Esophagus (tissue), 2 donors: ENCODE data around the gene ATXN1. TPM values are rescaled to one million over a fixed set of nuclear protein-coding genes. Genes with fewer than 3 reads are reported as not detected.
"Not testable (repeated sequence)": the region's sequence is repeated elsewhere in the genome, so short reads cannot be mapped to it uniquely, and the experiment has no call there.

Experiments used
- H3K27ac ChIP-seq, 2 donors: one replicate each; pipeline ENCODE4 v1.5.1; 2013; ENCODE audit warnings: low read depth in 2 of 2, mild to moderate bottlenecking in 2 of 2, inconsistent platforms in 1 of 2, low read length in 1 of 2, moderate library complexity in 1 of 2
- H3K27me3 ChIP-seq, 2 donors: one replicate each; pipeline ENCODE4 v1.6.1; 2013; ENCODE audit warnings: low read length in 2 of 2, control low read depth in 1 of 2, mild to moderate bottlenecking in 1 of 2; ENCODE audit not compliant: insufficient read depth in 2 of 2, control insufficient read depth in 1 of 2
- H3K36me3 ChIP-seq, 2 donors: one replicate each; pipeline ENCODE4 v1.6.1; 2013; ENCODE audit warnings: low read length in 1 of 2; ENCODE audit not compliant: control insufficient read depth in 2 of 2, insufficient read depth in 2 of 2
- H3K4me1 ChIP-seq, 2 donors: one replicate each; pipeline ENCODE4 v1.6.1; 2013; ENCODE audit warnings: low read length in 1 of 2; ENCODE audit not compliant: control insufficient read depth in 2 of 2, insufficient read depth in 2 of 2
- H3K4me3 ChIP-seq, 2 donors: one replicate each; pipeline ENCODE4 v1.5.1; 2013; ENCODE audit warnings: low read length in 2 of 2, mild to moderate bottlenecking in 2 of 2, low read depth in 1 of 2, moderate library complexity in 1 of 2
- H3K9me3 ChIP-seq, 2 donors: one replicate each; pipeline ENCODE4 v1.6.1; 2013; ENCODE audit warnings: mild to moderate bottlenecking in 2 of 2, low read depth in 1 of 2, low read length in 1 of 2, moderate library complexity in 1 of 2; ENCODE audit not compliant: control insufficient read depth in 2 of 2, insufficient read depth in 1 of 2
- WGBS, 2 donors: extraction: QIAGEN DNeasy Blood & Tissue Kit; methylation state at CpG; one replicate each; pipeline ENCODE4 v1.1.7; 2013; 5-methylcytosine and 5-hydroxymethylcytosine counted together
- polyA plus RNA-seq, 2 donors: library from polyadenylated mRNA; stranded (reverse); fragments of 200-250 nt; gene quantifications; one replicate each; pipeline ENCODE4 v1.2.3, GENCODE V29; 2013
- donor health status: healthy with polysubstance abuse.
- donor health status: Bipolar disorder and iron deficiency.

ATXN1 gene
- polyA plus RNA-seq, 2 donors = 4.3 to 8.8 TPM

DNA sequence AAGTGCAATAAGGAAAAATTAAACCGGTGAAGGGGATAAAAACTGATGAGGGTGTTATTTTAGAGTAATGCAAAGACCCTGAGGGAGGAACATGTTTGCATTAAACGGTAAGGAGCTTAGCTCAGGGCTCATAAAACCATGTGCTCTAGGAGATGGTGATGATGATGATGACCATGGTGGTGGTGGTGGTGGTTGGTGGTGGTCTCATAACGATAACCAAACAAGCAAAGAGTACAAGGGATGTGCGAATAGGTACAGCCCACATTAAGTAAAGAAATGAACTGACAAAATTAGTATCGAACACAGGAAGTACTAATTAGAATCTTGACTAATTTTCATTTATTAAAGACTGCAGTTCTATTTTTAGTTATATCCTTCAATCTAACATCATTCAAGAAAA lies 139.1 kb downstream of the ATXN1 start:
- Histone ChIP-seq H3K27me3 (no peaks in the 10 kb centered on the region), H3K4me1 (peaks cover 0 to 5% of the 10 kb centered on the region in 2 donors)
- WGBS, 2 donors = 86 to 88% methylated on average over 5 of the region's 5 CpGs

DNA sequence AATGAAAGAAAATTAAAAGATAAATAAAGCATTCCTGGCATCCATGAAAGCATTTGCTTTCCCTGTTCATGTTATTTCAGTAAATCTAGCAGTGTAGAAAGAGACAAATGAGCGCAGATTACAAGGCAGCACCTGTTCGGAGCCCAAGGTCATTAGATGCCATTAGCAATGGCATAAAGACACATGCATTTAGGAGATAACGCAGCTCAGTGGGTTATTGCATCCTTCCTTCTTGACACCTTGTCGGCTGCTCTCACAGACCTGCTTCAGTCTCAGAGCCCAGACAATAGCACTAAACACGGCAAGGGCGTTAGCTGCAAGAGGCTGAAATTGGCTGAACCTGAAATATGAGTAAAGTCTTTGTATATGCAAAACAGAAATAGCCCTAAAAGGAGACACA lies 140.3 kb downstream of the ATXN1 start:
- H3K27me3 ChIP-seq = no peaks in the 10 kb centered on the region
- WGBS, 2 donors = 62 to 70% methylated on average over 6 of the region's 6 CpGs

More for the DNA sequence above, 139.1 kb downstream of the ATXN1 start:
- Histone ChIP-seq H3K27ac (no peak overlapping the region), H3K9me3 (no peaks in the 10 kb centered on the region), H3K4me3 (no peak overlapping the region), H3K36me3 (no peaks in the 10 kb centered on the region)

DNA sequence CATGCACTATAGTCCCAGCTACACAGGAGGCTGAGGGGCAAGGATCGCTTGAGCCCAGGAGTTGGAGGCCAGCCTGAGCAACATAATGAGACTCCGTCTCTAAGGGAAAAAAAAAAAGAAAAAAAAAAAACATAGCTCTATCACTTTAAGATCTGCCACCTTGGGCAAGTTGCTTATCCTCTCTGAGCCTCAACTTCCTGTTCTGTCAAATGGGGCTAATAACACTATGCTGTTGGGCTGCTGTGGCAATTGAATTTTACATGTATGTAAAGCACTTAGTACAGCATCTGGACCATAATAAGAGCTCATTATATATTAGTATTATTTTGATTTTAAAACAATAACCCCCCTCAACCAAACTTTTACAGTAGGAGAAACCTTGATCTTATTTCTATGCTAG lies 141.5 kb downstream of the ATXN1 start:
- Histone ChIP-seq H3K27ac (no peak overlapping the region), H3K4me3 (no peak overlapping the region), H3K4me1 (peaks cover 0 to 5% of the 10 kb centered on the region in 2 donors), H3K27me3 (no peaks in the 10 kb centered on the region), H3K36me3 (no peaks in the 10 kb centered on the region), H3K9me3 (no peaks in the 10 kb centered on the region)
- 90 to 95% methylated on average over 2 of the region's 2 CpGs for WGBS, 2 donors

More for the DNA sequence above, 140.3 kb downstream of the ATXN1 start:
- Histone ChIP-seq H3K36me3 (no peaks in the 10 kb centered on the region), H3K9me3 (no peaks in the 10 kb centered on the region), H3K27ac (no peak overlapping the region), H3K4me3 (no peak overlapping the region), H3K4me1 (peaks cover 0 to 5% of the 10 kb centered on the region in 2 donors)

DNA sequence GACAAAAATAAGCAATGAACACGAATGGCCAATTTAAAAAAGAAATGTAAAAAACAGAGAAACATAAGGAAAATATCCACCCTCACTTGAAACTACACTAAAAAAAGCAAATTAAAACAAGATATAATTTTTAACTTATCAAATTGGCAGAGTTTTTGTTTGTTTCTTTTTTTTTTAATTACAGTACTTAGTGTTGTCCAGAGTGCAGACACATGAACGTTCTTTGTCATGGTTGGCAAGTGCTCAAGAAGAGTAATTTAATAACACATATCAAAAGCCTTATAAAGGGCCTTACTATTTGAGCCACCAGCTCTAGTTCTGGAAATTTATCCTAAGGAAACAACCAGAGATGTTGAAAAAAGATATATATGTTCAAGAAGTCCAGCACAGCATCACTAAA lies 142.3 kb downstream of the ATXN1 start:
- peaks cover 0 to 5% of the 10 kb centered on the region in 2 donors for H3K4me1 ChIP-seq
- WGBS, 2 donors = 45 to 48% methylated on average over 2 of the region's 2 CpGs
- no peaks in the 10 kb centered on the region for H3K9me3 ChIP-seq
- no peak overlapping the region for H3K4me3 ChIP-seq
- no peak overlapping the region for H3K27ac ChIP-seq
- no peaks in the 10 kb centered on the region for H3K36me3 ChIP-seq
- no peaks in the 10 kb centered on the region for H3K27me3 ChIP-seq

DNA sequence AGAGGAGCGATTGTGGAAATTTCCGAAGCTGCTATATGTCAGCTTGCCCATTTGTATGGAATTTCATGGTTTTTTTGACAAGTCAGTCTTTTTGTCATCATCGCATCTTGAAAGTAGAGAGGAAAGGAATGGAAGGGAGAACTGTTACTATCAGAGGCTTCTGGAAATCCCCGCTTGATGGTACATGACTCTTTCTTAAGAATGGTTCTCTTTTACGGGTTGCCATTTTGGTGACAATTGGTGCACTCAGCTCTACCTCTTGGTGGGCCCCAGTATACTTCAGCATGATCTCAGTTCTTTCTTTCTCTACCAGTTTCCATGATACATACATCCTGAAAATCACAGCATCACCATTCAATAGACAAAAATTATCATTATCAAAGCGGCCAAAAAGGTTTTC lies 146.0 kb downstream of the ATXN1 start:
- not testable (repeated sequence) for H3K4me1 ChIP-seq, H3K9me3 ChIP-seq, H3K27me3 ChIP-seq, H3K27ac ChIP-seq, H3K4me3 ChIP-seq, H3K36me3 ChIP-seq
- WGBS, 2 donors = 91 to 95% methylated on average over 3 to 4 of the region's 6 CpGs

DNA sequence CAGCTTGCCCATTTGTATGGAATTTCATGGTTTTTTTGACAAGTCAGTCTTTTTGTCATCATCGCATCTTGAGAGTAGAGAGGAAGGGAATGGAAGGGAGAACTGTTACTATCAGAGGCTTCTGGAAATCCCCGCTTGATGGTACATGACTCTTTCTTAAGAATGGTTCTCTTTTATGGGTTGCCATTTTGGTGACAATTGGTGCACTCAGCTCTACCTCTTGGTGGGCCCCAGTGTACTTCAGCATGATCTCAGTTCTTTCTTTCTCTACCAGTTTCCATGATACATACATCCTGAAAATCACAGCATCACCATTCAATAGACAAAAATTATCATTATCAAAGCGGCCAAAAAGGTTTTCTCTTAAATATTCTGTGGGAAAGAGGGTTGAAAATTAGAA lies 147.1 kb downstream of the ATXN1 start:
- H3K36me3 ChIP-seq, H3K27ac ChIP-seq, H3K4me1 ChIP-seq, H3K27me3 ChIP-seq, H3K4me3 ChIP-seq, H3K9me3 ChIP-seq: not testable (repeated sequence)
- WGBS, 2 donors = 97 to 100% methylated on average over 2 of the region's 3 CpGs

DNA sequence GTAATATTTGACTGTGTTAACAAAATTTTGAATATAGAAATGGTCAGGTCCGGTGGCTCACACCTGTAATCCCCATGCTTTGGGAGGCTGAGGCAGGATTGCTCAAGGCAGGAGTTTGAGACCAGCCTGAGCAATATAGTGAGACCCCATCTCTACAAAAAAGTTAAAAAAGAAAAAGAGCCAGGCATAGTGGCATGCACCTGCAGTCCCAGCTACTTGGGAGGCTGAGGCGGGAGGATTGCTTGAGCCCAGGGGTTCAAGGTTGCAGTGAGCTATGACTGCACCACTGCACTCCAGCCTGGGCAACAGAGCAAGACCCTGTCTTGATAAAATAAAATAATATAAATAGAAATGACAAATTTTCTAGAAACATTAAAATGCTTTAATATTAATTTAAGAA lies 147.8 kb downstream of the ATXN1 start:
- H3K36me3 ChIP-seq, H3K4me1 ChIP-seq, H3K27me3 ChIP-seq, H3K9me3 ChIP-seq, H3K27ac ChIP-seq, H3K4me3 ChIP-seq: not testable (repeated sequence)
- WGBS, 2 donors = 94 to 97% methylated on average over 2 of the region's 2 CpGs

DNA sequence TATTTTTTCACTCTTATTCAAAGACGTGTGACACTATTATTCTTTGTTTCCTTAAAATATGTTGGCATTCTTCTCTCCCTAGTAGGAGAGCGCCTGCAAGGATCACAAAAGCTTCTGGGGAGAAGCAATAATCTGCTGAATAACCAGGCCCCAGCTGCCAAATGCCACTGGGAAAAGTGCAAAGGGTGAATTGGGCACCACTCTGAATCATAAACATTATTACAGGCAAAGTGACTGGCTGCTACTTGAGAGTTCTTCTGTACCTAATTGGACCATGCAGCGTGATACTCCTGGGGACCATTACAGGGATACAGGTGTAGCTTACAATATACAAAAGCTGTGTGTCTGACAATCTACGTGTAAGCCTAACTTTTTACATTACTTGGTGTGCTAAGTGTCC lies 152.8 kb downstream of the ATXN1 start:
- 80 to 82% methylated on average over 4 of the region's 4 CpGs for WGBS, 2 donors
- Histone ChIP-seq H3K4me3 (no peak overlapping the region), H3K36me3 (peaks cover 3 to 5% of the 10 kb centered on the region in 2 donors), H3K9me3 (no peaks in the 10 kb centered on the region), H3K27ac (no peak overlapping the region), H3K4me1 (no peaks in the 10 kb centered on the region), H3K27me3 (no peaks in the 10 kb centered on the region)

DNA sequence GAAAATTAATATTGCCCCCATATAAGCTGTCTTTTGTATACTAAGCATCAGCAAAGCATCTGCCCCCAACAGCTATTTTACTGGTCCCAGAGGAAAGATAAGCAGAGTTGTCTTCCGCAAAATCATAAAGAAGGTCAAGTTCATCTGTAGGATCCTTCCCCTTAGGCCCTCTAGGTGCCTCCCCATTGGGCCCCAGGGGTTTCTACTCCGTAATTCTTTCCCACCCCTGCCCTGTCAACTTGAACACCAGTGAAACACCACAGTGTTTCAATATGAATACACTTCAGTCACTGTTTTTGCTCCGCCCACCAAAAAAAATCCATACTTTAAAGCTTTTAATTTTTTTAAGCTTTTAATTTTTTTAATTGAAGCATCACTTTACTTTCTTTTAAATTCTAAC lies 159.2 kb downstream of the ATXN1 start:
- 89 to 90% methylated on average over 3 of the region's 3 CpGs for WGBS, 2 donors
- Histone ChIP-seq H3K9me3 (no peaks in the 10 kb centered on the region), H3K36me3 (peaks cover 5% of the 10 kb centered on the region in 2 donors), H3K27me3 (no peaks in the 10 kb centered on the region), H3K27ac (no peak overlapping the region), H3K4me1 (no peaks in the 10 kb centered on the region), H3K4me3 (no peak overlapping the region)

DNA sequence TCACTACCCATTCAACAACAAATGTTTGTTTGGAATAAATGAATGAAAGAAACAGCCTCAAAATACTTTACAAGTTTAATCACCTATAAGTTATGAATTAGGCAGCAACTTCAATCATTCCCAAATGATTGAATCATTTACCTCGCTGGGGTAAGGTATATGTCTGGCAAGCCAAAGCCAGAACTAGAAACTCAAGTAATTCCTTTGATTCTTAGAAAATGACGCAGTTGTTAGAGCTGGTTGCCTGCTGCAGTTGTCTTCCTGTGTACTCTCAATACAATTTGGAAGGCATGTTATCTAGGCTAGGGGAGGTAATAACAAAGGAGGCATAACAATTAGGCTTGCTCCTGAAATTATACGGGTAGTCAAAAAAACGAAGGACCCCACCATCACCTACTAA lies 160.6 kb downstream of the ATXN1 start:
- Histone ChIP-seq H3K27me3 (no peaks in the 10 kb centered on the region), H3K9me3 (no peaks in the 10 kb centered on the region), H3K36me3 (peaks cover 5% of the 10 kb centered on the region in 2 donors), H3K27ac (no peak overlapping the region), H3K4me3 (no peak overlapping the region), H3K4me1 (no peaks in the 10 kb centered on the region)
- WGBS, 2 donors = 89 to 94% methylated on average over 4 of the region's 4 CpGs
